Inferior parietal cortex (tissue), 1 donor: ENCODE results near the gene CX3CL1.
"Not testable (repeated sequence)": the region's sequence is repeated elsewhere in the genome, so short reads cannot be mapped to it uniquely, and the experiment has no call there.

Experiments
- DNase-seq: peaks from one replicate; pipeline ENCODE4 v3.0.0-alpha.2; 2016; ENCODE audit errors: extremely low spot score

The CX3CL1 gene

GRCh38 chr16:57382535-57383275 lies 10.4 kb downstream of the CX3CL1 start:
- no peak for DNase-seq

- DNase-seq, result no peak
Observed at GRCh38 chr16:57383276-57384247, 11.3 kb downstream of the CX3CL1 start.

- no peak for DNase-seq
Observed at GRCh38 chr16:57384248-57385070, 12.2 kb downstream of the CX3CL1 start.

GRCh38 chr16:57385083-57385482 lies 12.8 kb downstream of the CX3CL1 start:
- DNase-seq, result no peak

GRCh38 chr16:57386381-57386951 lies 14.2 kb downstream of the CX3CL1 start:
- DNase-seq, result no peak

GRCh38 chr16:57387598-57388354 lies 15.5 kb downstream of the CX3CL1 start:
- no peak for DNase-seq

- no peak for DNase-seq
Observed at GRCh38 chr16:57388359-57389086, 16.2 kb downstream of the CX3CL1 start.

GRCh38 chr16:57389087-57389468 lies 16.8 kb downstream of the CX3CL1 start:
- no peak for DNase-seq

GRCh38 chr16:57390636-57391295 lies 18.5 kb downstream of the CX3CL1 start:
- no peak for DNase-seq

GRCh38 chr16:57391300-57391699 lies 19.0 kb downstream of the CX3CL1 start:
- DNase-seq, result no peak

GRCh38 chr16:57391708-57392107 lies 19.4 kb downstream of the CX3CL1 start:
- no peak for DNase-seq

GRCh38 chr16:57392694-57393093 lies 20.4 kb downstream of the CX3CL1 start:
- DNase-seq, result no peak

GRCh38 chr16:57394444-57394843 lies 22.2 kb downstream of the CX3CL1 start:
- no peak for DNase-seq

GRCh38 chr16:57395026-57395425 lies 22.7 kb downstream of the CX3CL1 start:
- no peak for DNase-seq

GRCh38 chr16:57396786-57397185 lies 24.5 kb downstream of the CX3CL1 start:
- DNase-seq, result no peak

GRCh38 chr16:57397493-57397892 lies 25.2 kb downstream of the CX3CL1 start:
- not testable (repeated sequence) for DNase-seq

GRCh38 chr16:57401943-57402640 lies 29.8 kb downstream of the CX3CL1 start:
- no peak for DNase-seq

- no peak for DNase-seq
Observed at GRCh38 chr16:57403965-57404817, 31.9 kb downstream of the CX3CL1 start, which contains the start of gene CCL17. Gene CCL17 (plus strand): TSS chr16:57404767. CDS start chr16:57413933, 9,166 bp downstream.
